Measurements from ENCODE around the gene ZDHHC12.
"Not testable (repeated sequence)": the region's sequence is repeated elsewhere in the genome, so short reads cannot be mapped to it uniquely, and the experiment has no call there.

The ZDHHC12 gene

GRCh38 chr9:128706671-128707381, 17.1 kb downstream of the ZDHHC12 start:
- no peak for DNase-seq

- no peak for DNase-seq
Observed at GRCh38 chr9:128706045-128706444, 17.9 kb downstream of the ZDHHC12 start.

- no peak for DNase-seq
Observed at GRCh38 chr9:128705051-128705965, 18.6 kb downstream of the ZDHHC12 start.

- no peak for DNase-seq
Observed at GRCh38 chr9:128704356-128704670, 19.6 kb downstream of the ZDHHC12 start.

GRCh38 chr9:128703616-128704355, 20.1 kb downstream of the ZDHHC12 start:
- DNase-seq, result peak in 1 of 2 experiments; percentile 45

GRCh38 chr9:128702949-128703615, 20.8 kb downstream of the ZDHHC12 start:
- peak; percentile 35 to 40 for DNase-seq

GRCh38 chr9:128702445-128702948, 21.4 kb downstream of the ZDHHC12 start, which contains the start of gene PKN3:
PKN3 (plus strand) TSS chr9:128702503; CDS start chr9:128702916, 413 bp downstream.
- DNase-seq, result peak; percentile 71 to 88

GRCh38 chr9:128701227-128701854, 22.6 kb downstream of the ZDHHC12 start:
- DNase-seq, result no peak

- DNase-seq, result not testable (repeated sequence)
Observed at GRCh38 chr9:128699096-128699795, 24.7 kb downstream of the ZDHHC12 start.

- DNase-seq, result no peak
Observed at GRCh38 chr9:128696923-128697707, 26.8 kb downstream of the ZDHHC12 start.

GRCh38 chr9:128694344-128694743, 29.6 kb downstream of the ZDHHC12 start:
- no peak for DNase-seq

- not testable (repeated sequence) for DNase-seq
Observed at GRCh38 chr9:128693738-128694137, 30.2 kb downstream of the ZDHHC12 start.

- no peak for DNase-seq
Observed at GRCh38 chr9:128690684-128691034, 33.3 kb downstream of the ZDHHC12 start.

GRCh38 chr9:128689820-128690683, 33.9 kb downstream of the ZDHHC12 start:
- DNase-seq, result peak; percentile 49 to 57

- peak in 1 of 2 experiments; percentile 56 for DNase-seq
Observed at GRCh38 chr9:128689293-128689774, 34.6 kb downstream of the ZDHHC12 start.

GRCh38 chr9:128688501-128689292, 35.2 kb downstream of the ZDHHC12 start, which contains the start of gene SET:
SET (plus strand) TSS chr9:128689222; CDS start chr9:128689583, 361 bp downstream.
- peak; percentile 93 to 95 for DNase-seq

GRCh38 chr9:128687453-128687852, 36.5 kb downstream of the ZDHHC12 start:
- DNase-seq, result no peak

Measured in stimulated activated CD4-positive, alpha-beta T cell treated with anti-CD3 and anti-CD28 coated beads, Interleukin-4, amount 100 ng/mL, for 4 hours (primary cell).